HG03354 (cell line): ENCODE data around the gene C1QTNF3.
A peak's percentile ranks its signal among the peaks of the same experiment; 100 is the strongest.

Source experiments
- ATAC-seq: cut with Tn5 transposase; IDR thresholded peaks from one replicate; pipeline ENCODE4 v1.9.1; 2021; ENCODE audit warnings: mild to moderate bottlenecking; ENCODE audit not compliant: unreplicated experiment, poor library complexity, severe bottlenecking

C1QTNF3 gene

DNA sequence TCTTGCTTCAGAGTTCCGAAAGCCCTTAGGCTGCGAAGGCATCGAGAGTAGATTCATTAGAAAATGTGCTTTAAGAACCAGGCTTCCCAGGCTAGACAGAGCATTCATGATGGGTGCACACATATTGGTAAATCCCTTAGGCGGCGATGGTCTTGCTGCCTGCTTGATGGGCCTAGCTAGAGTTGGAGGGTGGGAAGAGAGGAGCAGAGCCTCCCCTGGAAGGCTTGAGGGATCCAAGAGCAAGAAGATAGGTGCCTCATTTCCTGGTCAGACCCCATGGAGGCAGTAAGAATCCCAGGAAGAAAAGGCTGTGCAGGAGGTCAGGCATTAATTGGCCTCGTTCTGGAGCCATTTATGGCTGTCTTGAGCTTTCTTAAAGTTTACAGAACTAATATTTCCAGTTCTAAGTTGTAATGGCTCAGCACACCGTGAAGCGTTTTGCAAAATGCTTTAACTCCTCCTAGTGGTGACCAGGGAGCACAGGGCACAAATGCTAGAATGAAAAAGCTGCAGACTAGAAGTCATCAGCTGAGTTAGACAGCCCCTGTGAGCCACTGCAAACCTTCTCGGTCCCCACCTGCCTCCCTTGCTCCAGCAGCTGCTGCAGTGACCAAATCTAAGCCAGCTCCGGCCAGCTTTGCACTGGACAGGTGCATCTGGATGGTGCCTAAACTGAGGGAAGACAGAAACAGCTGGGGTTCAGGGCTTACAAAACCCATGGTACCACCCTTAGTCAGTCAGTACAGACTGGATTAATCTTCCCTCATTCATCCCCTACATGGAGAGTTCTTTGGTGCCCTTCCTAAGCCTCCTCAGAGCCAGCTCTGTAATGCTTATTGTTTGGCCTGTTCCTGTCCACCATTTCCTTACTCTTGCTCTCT, 73.2 kb downstream of the C1QTNF3 start:
- ATAC-seq = peak; percentile 84

DNA sequence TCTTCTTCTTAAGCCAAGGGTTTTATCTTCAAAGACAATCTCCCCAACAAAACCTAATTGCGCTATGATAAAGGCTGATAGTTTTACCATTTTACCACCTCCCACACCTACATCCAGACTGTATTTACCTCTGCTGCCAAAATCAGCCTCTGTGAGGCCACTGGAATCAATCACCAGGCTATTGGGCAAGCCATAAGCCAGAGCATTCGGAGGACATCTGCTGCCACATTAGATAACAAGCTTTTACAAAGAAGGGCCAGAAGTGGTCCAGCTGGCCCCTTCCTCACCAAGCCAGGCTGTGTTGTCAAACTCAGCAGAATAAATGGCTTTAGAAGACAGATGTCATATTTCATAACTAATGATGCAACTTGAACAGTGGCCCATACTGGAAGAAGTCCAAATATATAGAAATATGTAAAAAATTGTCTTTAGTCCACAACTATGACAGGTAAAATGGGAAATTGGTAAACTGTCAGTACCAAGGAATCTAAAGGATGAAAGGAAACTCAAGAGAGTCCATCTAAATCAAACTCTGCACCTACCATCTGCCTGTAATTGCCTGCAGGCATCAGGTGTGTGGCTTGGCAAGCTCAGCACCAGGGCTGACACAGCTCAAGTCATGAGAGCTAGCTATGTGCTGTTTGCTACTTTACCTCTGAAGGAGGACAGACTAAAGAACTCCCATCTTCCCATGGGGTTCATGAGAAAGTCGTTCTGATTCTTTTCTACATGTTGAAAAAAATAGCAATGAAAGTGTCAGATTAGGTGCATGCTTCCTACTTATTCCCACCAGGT, 74.6 kb downstream of the C1QTNF3 start:
- ATAC-seq = no peak
